Ovary (tissue), 3 donors: Measurements from ENCODE around the gene FSD1L.

Experiments used
- EP300 ChIP-seq: sonication (generic); formaldehyde crosslinking; IDR thresholded peaks from one replicate; pipeline ENCODE4 v1.6.1; 2017; ENCODE audit warnings: antibody characterized with exemption
- POLR2A ChIP-seq: fragments of 450-650 bp; IDR thresholded peaks from one replicate; pipeline ENCODE4 v1.6.1; 2017; ENCODE audit warnings: antibody characterized with exemption, mild to moderate bottlenecking, moderate library complexity
- TF ChIP-seq, protein P1 (sequence below), 3 donors: fragments of 450-650 bp in 2 of 3; fragments of 200-600 bp in 1 of 3; IDR thresholded peaks; one replicate each; pipeline versions ENCODE4 v1.5.1 to v1.8.0; 2016 to 2022; ENCODE audit warnings: antibody characterized with exemption in 3 of 3, mild to moderate bottlenecking in 1 of 3
- donor health status: DM: no; HTN: no; CAD: no.

GRCh38 chr9:105554042-105554441 lies 106.2 kb downstream of the FSD1L start:
- TF ChIP-seq, protein P1, sequence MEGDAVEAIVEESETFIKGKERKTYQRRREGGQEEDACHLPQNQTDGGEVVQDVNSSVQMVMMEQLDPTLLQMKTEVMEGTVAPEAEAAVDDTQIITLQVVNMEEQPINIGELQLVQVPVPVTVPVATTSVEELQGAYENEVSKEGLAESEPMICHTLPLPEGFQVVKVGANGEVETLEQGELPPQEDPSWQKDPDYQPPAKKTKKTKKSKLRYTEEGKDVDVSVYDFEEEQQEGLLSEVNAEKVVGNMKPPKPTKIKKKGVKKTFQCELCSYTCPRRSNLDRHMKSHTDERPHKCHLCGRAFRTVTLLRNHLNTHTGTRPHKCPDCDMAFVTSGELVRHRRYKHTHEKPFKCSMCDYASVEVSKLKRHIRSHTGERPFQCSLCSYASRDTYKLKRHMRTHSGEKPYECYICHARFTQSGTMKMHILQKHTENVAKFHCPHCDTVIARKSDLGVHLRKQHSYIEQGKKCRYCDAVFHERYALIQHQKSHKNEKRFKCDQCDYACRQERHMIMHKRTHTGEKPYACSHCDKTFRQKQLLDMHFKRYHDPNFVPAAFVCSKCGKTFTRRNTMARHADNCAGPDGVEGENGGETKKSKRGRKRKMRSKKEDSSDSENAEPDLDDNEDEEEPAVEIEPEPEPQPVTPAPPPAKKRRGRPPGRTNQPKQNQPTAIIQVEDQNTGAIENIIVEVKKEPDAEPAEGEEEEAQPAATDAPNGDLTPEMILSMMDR (IDR thresholded peaks at IDR 0.05), result no peak
- no peak for TF ChIP-seq EP300
- no peak for TF ChIP-seq POLR2A
